Activated CD4-positive, alpha-beta T cell treated with anti-CD3 and anti-CD28 coated beads, Interleukin-2, amount 50 U/mL, for 16 hours (primary cell): ENCODE results near the gene IGF1R.
A peak's percentile ranks its signal among the peaks of the same experiment; 100 is the strongest.

Source experiments
- DNase-seq: peaks from one replicate; pipeline ENCODE4 v3.0.0-alpha.2; 2020

Gene IGF1R

GRCh38 chr15:98649472-98650416, 1.4 kb downstream of the IGF1R start:
- DNase-seq = peak; percentile 15

GRCh38 chr15:98650417-98651035, 2.2 kb downstream of the IGF1R start:
- peak; percentile 22 for DNase-seq

GRCh38 chr15:98651036-98651481, 2.7 kb downstream of the IGF1R start:
- DNase-seq = no peak

- DNase-seq = no peak
These were observed 3.4 kb downstream of the IGF1R start for GRCh38 chr15:98651581-98652220.

GRCh38 chr15:98653686-98654085, 5.3 kb downstream of the IGF1R start:
- DNase-seq = no peak

- no peak for DNase-seq
These were observed 6.5 kb downstream of the IGF1R start for GRCh38 chr15:98654790-98655360.

GRCh38 chr15:98655732-98656131, 7.4 kb downstream of the IGF1R start:
- no peak for DNase-seq

GRCh38 chr15:98657721-98658120, 9.4 kb downstream of the IGF1R start:
- no peak for DNase-seq

- DNase-seq = peak; percentile 53
These were observed 10.7 kb downstream of the IGF1R start for GRCh38 chr15:98658831-98659699.

GRCh38 chr15:98660055-98660454, 11.7 kb downstream of the IGF1R start:
- DNase-seq = no peak

- DNase-seq = no peak
These were observed 14.7 kb downstream of the IGF1R start for GRCh38 chr15:98663045-98663444.

- DNase-seq = no peak
These were observed 15.3 kb downstream of the IGF1R start for GRCh38 chr15:98663606-98664005.

GRCh38 chr15:98666441-98666840, 18.1 kb downstream of the IGF1R start:
- no peak for DNase-seq

- DNase-seq = no peak
These were observed 18.5 kb downstream of the IGF1R start for GRCh38 chr15:98666841-98667240.

GRCh38 chr15:98667521-98668179, 19.3 kb downstream of the IGF1R start:
- DNase-seq = no peak

- DNase-seq = peak; percentile 80
These were observed 20.4 kb downstream of the IGF1R start for GRCh38 chr15:98668566-98669308.

- DNase-seq = no peak
These were observed 21.3 kb downstream of the IGF1R start for GRCh38 chr15:98669638-98670037.

GRCh38 chr15:98671060-98672008, 23.0 kb downstream of the IGF1R start:
- no peak for DNase-seq

GRCh38 chr15:98673133-98673532, 24.8 kb downstream of the IGF1R start:
- DNase-seq = no peak

- no peak for DNase-seq
These were observed 26.0 kb downstream of the IGF1R start for GRCh38 chr15:98674336-98674735.
